CD4-positive, alpha-beta T cell (primary cell): ENCODE data around the gene ZNF277. TPM values are rescaled to one million over a fixed set of nuclear protein-coding genes. Genes with fewer than 3 reads are reported as not detected.
A peak's percentile ranks its signal among the peaks of the same experiment; 100 is the strongest.

ENCODE experiments used
- ATAC-seq: fragments of 200-7000 bp; cut with Tn5 transposase; one replicate; pipeline ENCODE4 v1.10.0; 2022; ENCODE audit warnings: mild to moderate bottlenecking; ENCODE audit not compliant: poor library complexity
- CTCF ChIA-PET: fragments of 350-600 bp; sonication (Branson Sonifier 250); formaldehyde crosslinking; loops from one replicate; lab custom pipeline; 2021; ENCODE audit warnings: antibody characterized with exemption, inconsistent platforms; lab: Charles Lee
- POLR2A ChIA-PET: fragments of 350-600 bp; sonication (Branson Sonifier 250); formaldehyde crosslinking; loops from one replicate; lab custom pipeline; 2021; ENCODE audit warnings: antibody characterized with exemption, inconsistent platforms; lab: Charles Lee
- DNase-seq, 14 experiments: peaks; one replicate each; pipeline ENCODE4 v3.0.0-alpha.2; 2013 to 2020; ENCODE audit warnings: mixed read lengths in 2 of 14
- H3K27ac ChIP-seq, 2 donors: one replicate each; pipeline versions ENCODE4 v1.5.1 to v1.7.0; 2013; ENCODE audit warnings: low read length in 2 of 2, low read depth in 1 of 2, mild to moderate bottlenecking in 1 of 2
- H3K27me3 ChIP-seq, 2 experiments: 1 replicate in 1 of 2; 2 replicates in 1 of 2; pipeline versions ENCODE4 v1.6.1 to v1.7.0; 2013; ENCODE audit warnings: low read length in 2 of 2, control low read depth in 1 of 2, mild to moderate bottlenecking in 1 of 2, moderate library complexity in 1 of 2; ENCODE audit not compliant: insufficient read depth in 2 of 2, control insufficient read depth in 1 of 2
- H3K36me3 ChIP-seq: one replicate; pipeline ENCODE4 v1.6.1; 2013; ENCODE audit warnings: low read length, control low read depth; ENCODE audit not compliant: insufficient read depth
- H3K4me1 ChIP-seq: one replicate; pipeline ENCODE4 v1.6.1; 2013; ENCODE audit warnings: low read length, control low read depth; ENCODE audit not compliant: insufficient read depth
- H3K4me3 ChIP-seq: one replicate; pipeline ENCODE4 v1.5.1; 2013; ENCODE audit warnings: mild to moderate bottlenecking, low read length, moderate library complexity
- H3K9me3 ChIP-seq, 2 experiments: 1 replicate in 1 of 2; 2 replicates in 1 of 2; pipeline versions ENCODE4 v1.6.1 to v1.7.0; 2013; ENCODE audit warnings: low read length in 2 of 2, mild to moderate bottlenecking in 2 of 2, control low read depth in 1 of 2, moderate library complexity in 1 of 2; ENCODE audit not compliant: control insufficient read depth in 1 of 2, insufficient read depth in 1 of 2
- H3K27ac Mint-ChIP-seq: one replicate; pipeline ENCODE4 v1.8.0; 2020; ENCODE audit warnings: mixed read lengths
- H3K27me3 Mint-ChIP-seq: one replicate; pipeline ENCODE4 v1.8.0; 2021; ENCODE audit warnings: mixed read lengths
- H3K36me3 Mint-ChIP-seq: one replicate; pipeline ENCODE4 v1.8.0; 2021; ENCODE audit warnings: low read depth, mixed read lengths
- H3K4me1 Mint-ChIP-seq: one replicate; pipeline ENCODE4 v1.8.0; 2021; ENCODE audit warnings: low read depth, mixed read lengths
- H3K4me3 Mint-ChIP-seq: one replicate; pipeline ENCODE4 v1.8.0; 2020; ENCODE audit warnings: mild to moderate bottlenecking, mixed read lengths
- H3K9me3 Mint-ChIP-seq: one replicate; pipeline ENCODE4 v1.8.0; 2020; ENCODE audit warnings: mixed read lengths
- CTCF ChIP-seq: fragments of 200-600 bp; IDR thresholded peaks from one replicate; pipeline ENCODE4 v1.8.0; 2022; ENCODE audit warnings: antibody characterized with exemption, mild to moderate bottlenecking
- intact Hi-C, 2 experiments: fragments of 100-400 bp; cut with DNase I in 1 of 2; cut with micrococcal nuclease in 1 of 2; formaldehyde crosslinking; loops; one replicate each; pipeline versions ENCODE4 v1.15.1 to v1.9.0; 2023 to 2025; cut with DNase I, micrococcal nuclease
- total RNA-seq, 174 experiments: library from RNA in 2 of 174; stranded (reverse) in 2 of 174; gene quantifications; one replicate each; pipeline ENCODE4 v1.2.3 and lab custom pipeline; 2021 to 2026

The ZNF277 gene
- total RNA-seq, 2 experiments from 2014 or later, result 21.6 to 22.5 TPM

GRCh38 chr7:112201839-112202238 is 4.7 kb upstream of the ZNF277 start:
- ChIA-PET POLR2A (no interaction called here), CTCF (no interaction called here)
- Mint-ChIP-seq H3K4me3 (no peak overlapping the region), H3K9me3 (no peaks in the 10 kb centered on the region), H3K27ac (no peak overlapping the region), H3K36me3 (peaks cover 8% of the 10 kb centered on the region), H3K4me1 (peaks cover 29% of the 10 kb centered on the region), H3K27me3 (peaks cover 76% of the 10 kb centered on the region)
- H3K27ac ChIP-seq, result no peak overlapping the region
- intact Hi-C loops, result loop anchor here (2.0 to 10.0 kb wide), 3 partner anchors 193 to 733 kb away; a partner anchor contains a TSS
- peaks cover 21% of the 10 kb centered on the region for H3K4me1 ChIP-seq
- no peak for TF ChIP-seq CTCF
- ATAC-seq (no peak), DNase-seq (no peak)
- H3K36me3 ChIP-seq, result no peaks in the 10 kb centered on the region
- no peak overlapping the region for H3K4me3 ChIP-seq
- peaks cover 21 to 65% of the 10 kb centered on the region in 2 experiments for H3K27me3 ChIP-seq
- no peaks in the 10 kb centered on the region for H3K9me3 ChIP-seq

- Histone ChIP-seq H3K36me3 (no peaks in the 10 kb centered on the region), H3K27me3 (peaks cover 21 to 64% of the 10 kb centered on the region in 2 experiments), H3K27ac (no peak overlapping the region), H3K4me1 (peaks cover 29% of the 10 kb centered on the region), H3K4me3 (no peak overlapping the region), H3K9me3 (no peaks in the 10 kb centered on the region)
- Mint-ChIP-seq H3K4me1 (peaks cover 39% of the 10 kb centered on the region), H3K27me3 (peaks cover 66% of the 10 kb centered on the region), H3K9me3 (no peaks in the 10 kb centered on the region), H3K36me3 (peaks cover 13% of the 10 kb centered on the region), H3K27ac (no peak overlapping the region), H3K4me3 (no peak overlapping the region)
- DNase-seq, result peak in 8 of 14 experiments; percentile 11 to 59 (median 18)
- ChIA-PET CTCF (no interaction called here), POLR2A (interaction anchor here (1.2 kb wide), 1 partner anchor 247 kb away, joined by 5 read pairs; the partner anchor contains the start of gene IFRD1)
- TF ChIP-seq CTCF, result no peak
- no peak for ATAC-seq
- intact Hi-C loops, result loop anchor here (2.0 to 10.0 kb wide), 3 partner anchors 192 to 732 kb away; a partner anchor contains a TSS
Measured at GRCh38 chr7:112202816-112203215, 3.7 kb upstream of the ZNF277 start.

GRCh38 chr7:112203365-112203739 is 3.1 kb upstream of the ZNF277 start:
- intact Hi-C loops, result loop anchor here (2.0 to 10.0 kb wide), 3 partner anchors 191 to 731 kb away; a partner anchor contains a TSS
- no peak for TF ChIP-seq CTCF
- peaks cover 21 to 59% of the 10 kb centered on the region in 2 experiments for H3K27me3 ChIP-seq
- Mint-ChIP-seq H3K9me3 (no peaks in the 10 kb centered on the region), H3K4me3 (no peak overlapping the region), H3K4me1 (peaks cover 40% of the 10 kb centered on the region), H3K27ac (no peak overlapping the region), H3K36me3 (peaks cover 13% of the 10 kb centered on the region), H3K27me3 (peaks cover 61% of the 10 kb centered on the region)
- H3K4me1 ChIP-seq, result peaks cover 29% of the 10 kb centered on the region
- no peak overlapping the region for H3K27ac ChIP-seq
- ChIA-PET CTCF (no interaction called here), POLR2A (interaction anchor here (0.8 to 1.2 kb wide), 2 partner anchors 95 to 247 kb away, joined by 3 to 5 read pairs; partner anchors contain the start of gene IFRD1)
- H3K9me3 ChIP-seq, result no peaks in the 10 kb centered on the region
- DNase-seq (no peak), ATAC-seq (no peak)
- H3K36me3 ChIP-seq, result no peaks in the 10 kb centered on the region
- no peak overlapping the region for H3K4me3 ChIP-seq
